ENCODE measurements around the gene SMAD7.

SMAD7 gene

DNA sequence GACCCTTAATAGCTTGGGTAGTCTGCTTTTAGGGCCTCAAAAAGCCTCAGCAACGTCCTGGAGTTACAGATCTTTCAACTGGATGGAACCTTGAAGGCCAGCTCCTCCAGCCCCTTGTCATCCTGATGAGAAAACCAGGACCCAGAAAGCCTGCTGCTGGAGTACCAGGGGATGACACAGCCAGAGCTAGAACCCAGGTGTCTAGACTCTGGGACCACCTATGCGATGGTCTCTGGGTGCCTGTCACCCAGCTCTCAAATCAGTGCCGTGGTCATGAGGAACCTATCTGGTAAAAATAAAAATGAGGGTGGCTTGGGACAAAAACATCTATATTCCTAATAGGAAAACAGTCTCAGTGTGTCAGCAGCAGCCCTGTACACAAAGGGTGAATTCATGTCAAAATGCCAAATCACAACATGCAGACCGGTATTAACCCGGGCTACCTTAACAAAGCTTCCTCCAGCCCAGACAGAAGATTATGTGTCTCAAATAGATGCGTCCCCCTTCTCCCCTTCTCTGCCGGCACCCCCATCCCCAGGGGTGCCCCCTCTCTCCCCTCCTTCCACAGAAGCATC is 28.5 kb downstream of the SMAD7 start:
- Histone ChIP-seq H3K9me3 (replicated peaks; ENCODE audit: low read length) (no peaks in the 10 kb centered on the region), H3K4me3 (ENCODE audit: low read length) (peak overlapping the region; percentile 46), H3K4me2 (ENCODE audit: low read length) (peak overlapping the region; percentile 39), H3K27me3 (ENCODE audit: control insufficient read depth, insufficient read depth, low read length) (no peaks in the 10 kb centered on the region), H3K36me3 (ENCODE audit: insufficient read depth, low read length) (peaks cover 53% of the 10 kb centered on the region), H3K4me1 (ENCODE audit: control insufficient read depth, insufficient read depth, low read length) (peaks cover 59% of the 10 kb centered on the region), H3K9ac (ENCODE audit: low read depth, low read length) (peak overlapping the region; percentile 39)

DNA sequence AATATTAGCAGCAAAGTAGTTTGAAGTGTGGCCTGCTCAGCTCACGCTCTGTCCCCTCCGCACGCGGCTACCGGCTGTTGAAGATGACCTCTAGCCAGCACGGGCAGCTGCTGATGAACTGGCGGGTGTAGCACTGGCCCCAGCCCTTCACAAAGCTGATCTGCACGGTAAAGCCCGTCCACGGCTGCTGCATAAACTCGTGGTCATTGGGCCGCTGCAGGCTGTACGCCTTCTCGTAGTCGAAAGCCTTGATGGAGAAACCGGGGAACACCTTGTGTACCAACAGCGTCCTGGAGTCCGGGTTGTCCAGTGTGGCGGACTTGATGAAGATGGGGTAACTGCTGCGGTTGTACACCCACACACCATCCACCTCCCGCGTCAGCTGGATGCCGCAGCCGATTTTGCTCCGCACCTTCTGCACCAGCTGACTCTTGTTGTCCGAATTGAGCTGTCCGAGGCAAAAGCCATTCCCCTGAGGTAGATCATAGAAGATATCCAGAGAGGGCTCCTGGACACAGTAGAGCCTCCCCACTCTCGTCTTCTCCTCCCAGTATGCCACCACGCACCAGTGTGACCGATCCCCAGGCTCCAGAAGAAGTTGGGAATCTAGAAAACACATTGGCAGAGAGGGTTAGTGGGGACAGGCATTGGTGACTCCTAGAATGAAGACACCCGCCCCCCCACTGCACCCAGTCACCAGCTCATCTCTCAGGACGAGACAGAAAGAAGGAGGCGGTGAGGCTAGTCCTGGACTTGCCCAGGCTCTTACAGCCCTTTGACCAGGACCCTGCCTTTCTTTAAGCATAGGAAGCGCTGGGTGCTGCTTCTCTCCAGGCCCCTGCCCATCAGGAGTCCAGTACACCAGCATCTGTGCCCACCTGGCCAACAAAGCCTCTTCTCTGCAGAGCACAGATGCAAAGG is 29.2 kb downstream of the SMAD7 start:
- Histone ChIP-seq H3K9me3 (replicated peaks; ENCODE audit: low read length) (no peaks in the 10 kb centered on the region), H3K4me1 (ENCODE audit: control insufficient read depth, insufficient read depth, low read length) (peaks cover 58% of the 10 kb centered on the region), H3K4me3 (ENCODE audit: low read length) (peak overlapping the region; percentile 7), H3K36me3 (ENCODE audit: insufficient read depth, low read length) (peaks cover 47% of the 10 kb centered on the region), H3K4me2 (ENCODE audit: low read length) (peak overlapping the region; percentile 39), H3K9ac (ENCODE audit: low read depth, low read length) (peak overlapping the region; percentile 39), H3K27me3 (ENCODE audit: control insufficient read depth, insufficient read depth, low read length) (no peaks in the 10 kb centered on the region)

GRCh38 chr18:48920408-48921038 is 30.2 kb downstream of the SMAD7 start:
- H3K36me3 ChIP-seq (ENCODE audit: insufficient read depth, low read length), result peaks cover 40% of the 10 kb centered on the region
- peak overlapping the region; percentile 7 for H3K4me3 ChIP-seq (ENCODE audit: low read length)
- no peaks in the 10 kb centered on the region for H3K27me3 ChIP-seq (ENCODE audit: control insufficient read depth, insufficient read depth, low read length)
- no peak overlapping the region for H3K9ac ChIP-seq (ENCODE audit: low read depth, low read length)
- peak overlapping the region; percentile 39 for H3K4me2 ChIP-seq (ENCODE audit: low read length)
- H3K9me3 ChIP-seq (replicated peaks; ENCODE audit: low read length), result no peaks in the 10 kb centered on the region
- peaks cover 58% of the 10 kb centered on the region for H3K4me1 ChIP-seq (ENCODE audit: control insufficient read depth, insufficient read depth, low read length)

- no peaks in the 10 kb centered on the region for H3K9me3 ChIP-seq (replicated peaks; ENCODE audit: low read length)
- H3K4me2 ChIP-seq (ENCODE audit: low read length), result no peak overlapping the region
- H3K36me3 ChIP-seq (ENCODE audit: insufficient read depth, low read length), result peaks cover 40% of the 10 kb centered on the region
- H3K27me3 ChIP-seq (ENCODE audit: control insufficient read depth, insufficient read depth, low read length), result no peaks in the 10 kb centered on the region
- H3K4me3 ChIP-seq (ENCODE audit: low read length), result no peak overlapping the region
- H3K9ac ChIP-seq (ENCODE audit: low read depth, low read length), result no peak overlapping the region
- peaks cover 53% of the 10 kb centered on the region for H3K4me1 ChIP-seq (ENCODE audit: control insufficient read depth, insufficient read depth, low read length)
Observed at GRCh38 chr18:48919547-48919946, 31.2 kb downstream of the SMAD7 start.

DNA sequence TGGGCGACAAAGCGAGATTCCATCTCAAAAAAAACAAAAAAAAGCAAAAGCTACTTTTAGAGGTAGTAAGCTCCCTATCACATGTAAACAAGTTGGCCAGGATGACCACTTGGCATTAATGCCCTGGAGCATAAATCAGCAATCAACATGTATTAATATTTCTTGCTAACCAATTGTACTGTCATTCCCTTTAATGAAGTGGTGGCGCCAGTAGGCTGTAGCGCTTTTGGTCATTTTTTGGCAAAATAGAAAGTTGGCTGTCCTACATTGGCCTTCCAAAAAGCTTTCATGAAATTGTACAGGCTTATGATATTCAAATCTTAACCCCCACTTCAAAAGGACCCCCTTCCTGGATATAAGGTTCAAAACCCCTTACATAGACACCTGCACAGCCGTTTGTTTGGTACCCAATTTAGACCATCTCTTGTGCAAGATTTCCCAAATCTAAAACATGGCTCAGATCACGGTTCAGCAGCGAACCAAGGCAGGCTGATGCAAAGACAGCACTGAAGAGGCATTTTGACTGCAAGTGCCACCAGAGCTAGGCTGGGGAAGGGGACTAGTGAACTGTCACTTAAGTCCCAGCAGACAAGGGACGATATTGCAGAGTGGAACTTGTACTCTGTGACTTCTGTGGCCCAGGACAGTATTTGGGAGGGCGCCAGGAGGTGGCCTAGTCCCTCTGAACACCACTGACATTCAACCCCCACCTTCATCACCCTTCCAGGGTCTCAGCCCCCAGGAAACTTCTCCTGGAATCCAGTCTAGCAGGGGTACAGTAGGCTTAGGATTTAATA is 31.9 kb downstream of the SMAD7 start:
- peaks cover 40% of the 10 kb centered on the region for H3K36me3 ChIP-seq (ENCODE audit: insufficient read depth, low read length)
- H3K9ac ChIP-seq (ENCODE audit: low read depth, low read length), result no peak overlapping the region
- no peak overlapping the region for H3K4me2 ChIP-seq (ENCODE audit: low read length)
- H3K4me3 ChIP-seq (ENCODE audit: low read length), result no peak overlapping the region
- no peaks in the 10 kb centered on the region for H3K27me3 ChIP-seq (ENCODE audit: control insufficient read depth, insufficient read depth, low read length)
- peaks cover 48% of the 10 kb centered on the region for H3K4me1 ChIP-seq (ENCODE audit: control insufficient read depth, insufficient read depth, low read length)
- H3K9me3 ChIP-seq (replicated peaks; ENCODE audit: low read length), result no peaks in the 10 kb centered on the region

GRCh38 chr18:48917579-48918517 is 32.9 kb downstream of the SMAD7 start:
- H3K27me3 ChIP-seq (ENCODE audit: control insufficient read depth, insufficient read depth, low read length), result no peaks in the 10 kb centered on the region
- H3K4me2 ChIP-seq (ENCODE audit: low read length), result no peak overlapping the region
- no peak overlapping the region for H3K4me3 ChIP-seq (ENCODE audit: low read length)
- peaks cover 31% of the 10 kb centered on the region for H3K36me3 ChIP-seq (ENCODE audit: insufficient read depth, low read length)
- no peak overlapping the region for H3K9ac ChIP-seq (ENCODE audit: low read depth, low read length)
- H3K9me3 ChIP-seq (replicated peaks; ENCODE audit: low read length), result no peaks in the 10 kb centered on the region
- peaks cover 38% of the 10 kb centered on the region for H3K4me1 ChIP-seq (ENCODE audit: control insufficient read depth, insufficient read depth, low read length)

- H3K4me2 ChIP-seq (ENCODE audit: low read length), result no peak overlapping the region
- no peak overlapping the region for H3K4me3 ChIP-seq (ENCODE audit: low read length)
- no peak overlapping the region for H3K9ac ChIP-seq (ENCODE audit: low read depth, low read length)
- H3K9me3 ChIP-seq (replicated peaks; ENCODE audit: low read length), result no peaks in the 10 kb centered on the region
- H3K4me1 ChIP-seq (ENCODE audit: control insufficient read depth, insufficient read depth, low read length), result peaks cover 17% of the 10 kb centered on the region
- no peaks in the 10 kb centered on the region for H3K27me3 ChIP-seq (ENCODE audit: control insufficient read depth, insufficient read depth, low read length)
- H3K36me3 ChIP-seq (ENCODE audit: insufficient read depth, low read length), result peaks cover 18% of the 10 kb centered on the region
Observed at GRCh38 chr18:48915626-48916425, 34.9 kb downstream of the SMAD7 start.

- H3K4me1 ChIP-seq (ENCODE audit: control insufficient read depth, insufficient read depth, low read length), result peaks cover 9% of the 10 kb centered on the region
Observed at GRCh38 chr18:48914581-48915251, 36.0 kb downstream of the SMAD7 start.

DNA sequence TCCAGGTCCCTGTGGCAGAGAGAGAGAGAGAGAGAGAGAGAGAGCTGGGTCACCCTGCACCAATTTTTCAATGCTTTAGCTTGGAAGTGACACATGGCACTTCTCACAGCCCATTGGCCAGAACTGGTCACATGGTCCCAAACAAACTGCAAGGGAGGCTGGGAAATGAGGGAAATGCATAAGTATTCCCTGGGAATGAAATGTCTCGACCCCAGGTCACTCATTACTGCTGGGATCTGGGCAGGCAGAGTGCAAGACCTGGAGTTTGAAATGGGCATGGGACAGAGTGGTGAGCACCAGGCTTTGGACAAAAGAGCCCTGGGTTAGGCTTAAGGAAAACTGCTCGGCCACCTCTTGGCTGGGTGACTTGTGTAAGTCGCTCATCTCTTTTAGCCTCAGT is 37.0 kb downstream of the SMAD7 start:
- H3K9ac ChIP-seq (ENCODE audit: low read depth, low read length), result no peak overlapping the region
- no peak overlapping the region for H3K4me3 ChIP-seq (ENCODE audit: low read length)
- H3K4me2 ChIP-seq (ENCODE audit: low read length), result no peak overlapping the region
- H3K4me1 ChIP-seq (ENCODE audit: control insufficient read depth, insufficient read depth, low read length), result peaks cover 5% of the 10 kb centered on the region
- H3K9me3 ChIP-seq (replicated peaks; ENCODE audit: low read length), result no peaks in the 10 kb centered on the region
- H3K27me3 ChIP-seq (ENCODE audit: control insufficient read depth, insufficient read depth, low read length), result no peaks in the 10 kb centered on the region
- no peaks in the 10 kb centered on the region for H3K36me3 ChIP-seq (ENCODE audit: insufficient read depth, low read length)

More at GRCh38 chr18:48914581-48915251, 36.0 kb downstream of the SMAD7 start:
- Histone ChIP-seq H3K9me3 (replicated peaks; ENCODE audit: low read length) (no peaks in the 10 kb centered on the region), H3K27me3 (ENCODE audit: control insufficient read depth, insufficient read depth, low read length) (no peaks in the 10 kb centered on the region), H3K4me3 (ENCODE audit: low read length) (no peak overlapping the region), H3K4me2 (ENCODE audit: low read length) (no peak overlapping the region), H3K36me3 (ENCODE audit: insufficient read depth, low read length) (peaks cover 8% of the 10 kb centered on the region), H3K9ac (ENCODE audit: low read depth, low read length) (no peak overlapping the region)

All from skeletal muscle satellite cell (primary cell).